Spleen (tissue), 13 donors: ENCODE data around the gene XPR1. TPM values are rescaled to one million over a fixed set of nuclear protein-coding genes. Genes with fewer than 3 reads are reported as not detected.

Source experiments
- DNase-seq: peaks from one replicate; pipeline ENCODE4 v3.0.0-alpha.2; 2020
- H3K27ac ChIP-seq, 8 donors: fragments of 200-600 bp; sonication (generic) in 7 of 8; 1 replicate in 4 of 8; 2 replicates in 4 of 8; pipeline versions ENCODE4 v1.5.0 to v1.8.0; 2016 to 2021; ENCODE audit warnings: inconsistent platforms in 4 of 8, mild to moderate bottlenecking in 4 of 8, moderate library complexity in 1 of 8
- H3K27me3 ChIP-seq, 7 donors: fragments of 200-600 bp; sonication (generic) in 6 of 7; replicated peaks in 1 of 7; 1 replicate in 4 of 7; 2 replicates in 3 of 7; pipeline versions ENCODE4 v1.5.0 to v1.8.0; 2016 to 2021; ENCODE audit warnings: inconsistent platforms in 3 of 7, mild to moderate bottlenecking in 1 of 7
- H3K36me3 ChIP-seq, 6 donors: fragments of 200-600 bp; sonication (generic) in 5 of 6; 1 replicate in 4 of 6; 2 replicates in 2 of 6; pipeline versions ENCODE4 v1.5.0 to v1.8.0; 2016 to 2021; ENCODE audit warnings: inconsistent platforms in 2 of 6
- H3K4me1 ChIP-seq, 6 donors: fragments of 200-600 bp; sonication (generic) in 5 of 6; 1 replicate in 3 of 6; 2 replicates in 3 of 6; pipeline versions ENCODE4 v1.5.0 to v1.8.0; 2016 to 2021; ENCODE audit warnings: inconsistent platforms in 3 of 6
- H3K4me3 ChIP-seq, 8 donors: fragments of 200-600 bp; sonication (generic) in 7 of 8; 1 replicate in 4 of 8; 2 replicates in 4 of 8; pipeline versions ENCODE4 v1.5.0 to v1.8.0; 2016 to 2021; ENCODE audit warnings: inconsistent platforms in 4 of 8, mild to moderate bottlenecking in 4 of 8, moderate library complexity in 2 of 8
- H3K9me3 ChIP-seq, 8 donors: fragments of 200-600 bp; sonication (generic) in 7 of 8; 1 replicate in 4 of 8; 2 replicates in 4 of 8; pipeline versions ENCODE4 v1.5.0 to v1.8.0; 2016 to 2021; ENCODE audit warnings: inconsistent platforms in 4 of 8
- CTCF ChIP-seq, 11 experiments: fragments of 200-600 bp in 7 of 11; fragments of 450-650 bp in 4 of 11; sonication (generic) in 4 of 11; IDR thresholded peaks in 8 of 11; conservative IDR thresholded peaks in 3 of 11; 1 replicate in 7 of 11; 2 replicates in 4 of 11; pipeline versions ENCODE4 v1.4.0 to v1.8.0; 2016 to 2021; ENCODE audit warnings: antibody characterized with exemption in 11 of 11, inconsistent platforms in 4 of 11, mild to moderate bottlenecking in 1 of 11
- POLR2A ChIP-seq, 3 donors: fragments of 450-650 bp; IDR thresholded peaks; one replicate each; pipeline ENCODE4 v1.5.1; 2017; ENCODE audit warnings: antibody characterized with exemption in 3 of 3, mild to moderate bottlenecking in 1 of 3
- POLR2AphosphoS5 ChIP-seq, 3 donors: sonication (generic); formaldehyde crosslinking; IDR thresholded peaks; one replicate each; pipeline ENCODE4 v1.5.1; 2017; ENCODE audit warnings: antibody characterized with exemption in 3 of 3
- WGBS, 5 donors: extraction: QIAGEN DNeasy Blood & Tissue Kit in 3 of 5; methylation state at CpG; one replicate each; pipeline versions ENCODE4 v1.1.5 to v1.1.7; 2013 to 2018; 5-methylcytosine and 5-hydroxymethylcytosine counted together
- intact Hi-C: fragments of 100-400 bp; cut with DNase I; formaldehyde crosslinking; loops from one replicate; pipeline ENCODE4 v1.15.0; 2023; ENCODE audit warnings: low total_unique reads
- long read RNA-seq, 2 donors: transcript quantifications; one replicate each; lab custom pipeline, GENCODE V29; 2026
- polyA plus RNA-seq, 3 donors: library from polyadenylated mRNA; stranded (reverse); fragments of 200-250 nt; gene quantifications; one replicate each; pipeline ENCODE4 v1.2.1, GENCODE V29; 2013
- total RNA-seq, 7 donors: library from RNA; depleted of rRNA in 3 of 7; stranded (reverse); fragments of >200 nt in 3 of 7; fragmentation: NEBNext Ultra II Directional in 4 of 7; extraction: Animal tissue kit (Norgen Biotek cat#: 25700) in 4 of 7; gene quantifications; one replicate each; pipeline versions ENCODE4 v1.1.0 to v1.2.1, GENCODE V29; 2016 to 2021
- donor health status: healthy with polysubstance abuse.
- donor health status: DM: no; HTN: no; CAD: no; lungs with moderate emphysema.
- donor health status: DM: no; HTN: no; CAD: no.
- donor health status: Bipolar disorder and iron deficiency.
- donor health status: healthy.
- donor health status: DM: no; HTN: no; CAD: no.
- donor health status: DM: yes; HTN: yes; CAD: no.

XPR1 gene
- 10 to 100 TPM; 12.5 to 26.8 (median 22.5) TPM for total RNA-seq
- 1 to 10 TPM; 2.3 to 3.4 (median 3.1) TPM for polyA plus RNA-seq
- long read RNA-seq, donor 1, full-length matches to known transcripts, result 2 of 2 reads
- long read RNA-seq, donor 1, partial matches to known transcripts, result 0 of 2 reads
- long read RNA-seq, donor 1, other reads (novel, unspliced or antisense), result 0 of 2 reads
- long read RNA-seq, donor 2, full-length matches to known transcripts, result 1 of 1 reads
- long read RNA-seq, donor 2, partial matches to known transcripts, result 0 of 1 reads
- long read RNA-seq, donor 2, other reads (novel, unspliced or antisense), result 0 of 1 reads

DNA sequence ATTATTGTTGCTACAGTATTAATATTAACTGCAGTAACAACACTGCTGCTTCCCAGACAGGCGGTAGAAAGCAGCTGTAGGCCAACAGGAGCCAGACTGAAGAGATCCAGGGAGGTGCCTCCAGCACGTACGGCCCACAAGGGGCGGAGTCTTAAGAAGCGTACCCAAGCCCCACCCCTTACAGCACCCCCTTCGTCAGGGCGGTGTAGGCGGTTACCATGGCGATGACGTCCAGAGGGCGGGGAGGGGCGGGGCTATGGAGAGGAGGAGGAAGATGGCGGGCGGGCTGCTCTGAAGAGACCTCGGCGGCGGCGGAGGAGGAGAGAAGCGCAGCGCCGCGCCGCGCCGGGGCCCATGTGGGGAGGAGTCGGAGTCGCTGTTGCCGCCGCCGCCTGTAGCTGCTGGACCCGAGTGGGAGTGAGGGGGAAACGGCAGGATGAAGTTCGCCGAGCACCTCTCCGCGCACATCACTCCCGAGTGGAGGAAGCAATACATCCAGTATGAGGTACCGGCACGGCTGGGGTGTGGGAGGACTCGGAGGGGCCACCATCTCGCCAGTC, at the start of gene XPR1:
Gene XPR1, plus strand, starts transcription at position 257 of the 560 bp plus-strand sequence. Its CDS starts 180 bp downstream, at position 437.
- 0 to 1% (median 1%) methylated on average over 20 to 41 of the region's 41 CpGs for WGBS, 5 donors
- DNase-seq, result peak; percentile 99
- Histone ChIP-seq H3K4me3 (peak within 1 kb of the TSS; percentile 71 to 97 (median 92)), H3K27me3 (no peaks in the 10 kb centered on the region), H3K4me1 (peaks cover 18 to 53% (median 38%) of the 10 kb centered on the region in 6 donors), H3K36me3 (no peaks in the 10 kb centered on the region), H3K27ac (peak within 1 kb of the TSS; percentile 69 to 97 (median 94)), H3K9me3 (no peaks in the 10 kb centered on the region)
- TF ChIP-seq CTCF (IDR thresholded peaks at IDR 0.05 in 8 of 11, conservative IDR thresholded peaks at IDR 0.05 in 3 of 11), result peak in 8 of 11 experiments; percentile 23 to 59 (median 45)
- TF ChIP-seq POLR2AphosphoS5 (IDR thresholded peaks at IDR 0.05), result peak; percentile 90 to 96 (median 96)
- TF ChIP-seq POLR2A (IDR thresholded peaks at IDR 0.05), result peak in 2 of 3 donors; percentile 77 to 91
- intact Hi-C loops, result loop anchor here (10.0 kb wide), 2 partner anchors 97 to 233 kb away; no protein-coding TSS in a partner anchor

GRCh38 chr1:180584869-180585268, 47.0 kb upstream of the XPR1 start:
- no peak overlapping the region for H3K4me3 ChIP-seq
- H3K9me3 ChIP-seq, result peaks cover 0 to 17% (median 8%) of the 10 kb centered on the region in 8 donors
- peaks cover 0 to 4% (median 0%) of the 10 kb centered on the region in 7 donors for H3K27me3 ChIP-seq
- no peaks in the 10 kb centered on the region for H3K4me1 ChIP-seq
- no peaks in the 10 kb centered on the region for H3K36me3 ChIP-seq
- DNase-seq, result no peak
- 93 to 96% (median 95%) methylated on average over 8 of the region's 8 CpGs for WGBS, 5 donors
- no peak overlapping the region for H3K27ac ChIP-seq
- intact Hi-C loops, result no loop called here
- no peak for TF ChIP-seq POLR2A (IDR thresholded peaks at IDR 0.05)
- no peak for TF ChIP-seq CTCF (IDR thresholded peaks at IDR 0.05 in 8 of 11, conservative IDR thresholded peaks at IDR 0.05 in 3 of 11)
- TF ChIP-seq POLR2AphosphoS5 (IDR thresholded peaks at IDR 0.05), result no peak

GRCh38 chr1:180585994-180586359, 45.8 kb upstream of the XPR1 start:
- intact Hi-C loops, result no loop called here
- DNase-seq, result no peak
- TF ChIP-seq CTCF (IDR thresholded peaks at IDR 0.05 in 8 of 11, conservative IDR thresholded peaks at IDR 0.05 in 3 of 11) (no peak), POLR2A (IDR thresholded peaks at IDR 0.05) (no peak), POLR2AphosphoS5 (IDR thresholded peaks at IDR 0.05) (no peak)
- no peak overlapping the region for H3K27ac ChIP-seq
- H3K4me3 ChIP-seq, result no peak overlapping the region
- WGBS, 5 donors, result 88 to 96% (median 93%) methylated on average over 4 of the region's 4 CpGs
- peaks cover 0 to 17% (median 8%) of the 10 kb centered on the region in 8 donors for H3K9me3 ChIP-seq
- no peaks in the 10 kb centered on the region for H3K4me1 ChIP-seq
- no peaks in the 10 kb centered on the region for H3K36me3 ChIP-seq
- peaks cover 0 to 4% (median 0%) of the 10 kb centered on the region in 7 donors for H3K27me3 ChIP-seq

DNA sequence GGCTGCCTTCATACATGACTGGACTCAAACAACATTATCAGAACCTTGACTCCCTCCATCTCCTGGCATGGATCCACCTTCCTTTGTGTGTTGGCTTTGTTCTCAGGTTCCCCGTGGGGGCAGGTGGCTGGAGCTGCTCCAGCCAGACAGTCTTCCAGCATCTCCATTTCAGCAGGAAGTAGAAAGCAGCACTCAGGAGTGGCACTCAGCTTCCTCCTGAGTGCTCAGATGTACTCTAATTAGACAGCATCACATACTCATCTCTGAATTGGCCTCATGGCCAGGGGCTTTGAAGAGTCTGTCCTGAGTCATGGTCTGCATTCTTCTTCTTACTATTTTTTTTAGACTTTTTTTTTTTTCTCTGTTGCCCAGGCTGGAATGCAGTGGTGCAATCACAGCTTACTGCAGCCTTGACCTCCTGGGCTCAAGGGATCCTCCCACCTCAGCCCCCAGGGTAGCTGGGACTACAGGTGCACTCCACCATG, 45.1 kb upstream of the XPR1 start:
- peaks cover 0 to 17% (median 8%) of the 10 kb centered on the region in 8 donors for H3K9me3 ChIP-seq
- no peaks in the 10 kb centered on the region for H3K4me1 ChIP-seq
- no peak for DNase-seq
- no peak overlapping the region for H3K4me3 ChIP-seq
- peaks cover 0 to 4% (median 0%) of the 10 kb centered on the region in 7 donors for H3K27me3 ChIP-seq
- WGBS, 5 donors, result 21 to 40% (median 33%) methylated on average over 1 of the region's 1 CpG
- H3K36me3 ChIP-seq, result no peaks in the 10 kb centered on the region
- H3K27ac ChIP-seq, result no peak overlapping the region
- TF ChIP-seq CTCF (IDR thresholded peaks at IDR 0.05 in 8 of 11, conservative IDR thresholded peaks at IDR 0.05 in 3 of 11) (no peak), POLR2AphosphoS5 (IDR thresholded peaks at IDR 0.05) (no peak), POLR2A (IDR thresholded peaks at IDR 0.05) (no peak)
- intact Hi-C loops, result no loop called here
